ENCODE results near the gene POGLUT3. TPM values are rescaled to one million over a fixed set of nuclear protein-coding genes. Genes with fewer than 3 reads are reported as not detected.
A peak's percentile ranks its signal among the peaks of the same experiment; 100 is the strongest.

POGLUT3 gene
- total and polyA plus RNA-seq, 2 experiments from 2014 or later: 8.5 to 18.8 TPM

DNA sequence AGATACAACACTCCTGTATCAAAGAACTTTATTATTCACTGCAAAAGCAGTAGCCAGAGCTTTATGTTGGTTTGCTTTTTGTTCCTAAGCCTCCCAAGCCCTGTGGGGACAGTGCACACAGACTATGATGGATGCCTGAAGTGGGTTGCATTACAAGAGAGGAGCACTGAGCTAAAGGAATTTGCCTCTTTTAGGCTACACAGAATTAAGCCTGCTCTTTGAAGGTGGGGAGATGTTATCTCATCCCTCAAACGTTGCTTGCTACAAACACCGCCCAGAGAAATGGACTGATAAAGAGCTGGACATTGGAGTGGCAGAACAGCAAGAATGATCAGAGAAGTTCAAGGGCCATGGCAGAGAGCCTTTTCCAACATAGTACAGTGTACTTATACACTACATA, 2.5 kb upstream of the POGLUT3 start:
- Histone ChIP-seq H3K4me1 (ENCODE audit: low read depth) (peaks cover 21% of the 10 kb centered on the region), H3K27ac (peak overlapping the region; percentile 58), H3K4me3 (no peak overlapping the region), H3K36me3 (no peaks in the 10 kb centered on the region), H3K9me3 (ENCODE audit: low read depth) (no peaks in the 10 kb centered on the region), H3K27me3 (no peaks in the 10 kb centered on the region)
- TF ChIP-seq CTCF (IDR thresholded peaks at IDR 0.05; ENCODE audit: low read depth, low read length): no peak
- DNase-seq (ENCODE audit: low read depth in 1 of 2, low spot score in 1 of 2): peak in 1 of 2 donors; percentile 38

DNA sequence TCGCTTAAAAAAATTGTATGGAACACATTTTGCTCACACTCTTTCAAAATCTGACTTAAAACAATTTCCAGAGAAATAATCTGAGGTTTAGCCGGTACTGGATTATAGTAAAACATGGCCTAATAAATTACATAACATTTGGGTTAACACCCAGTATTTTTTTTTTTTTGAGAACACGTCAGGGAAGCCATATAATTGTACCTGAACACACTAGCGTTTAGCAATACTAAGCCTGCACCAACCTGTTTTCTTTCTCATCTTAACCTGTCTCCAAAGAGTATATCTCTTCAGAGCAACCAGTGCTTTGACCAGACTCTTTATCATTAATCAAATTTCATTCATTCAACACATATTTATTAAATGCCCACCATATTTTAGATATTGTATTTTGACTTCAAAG, 2.0 kb upstream of the POGLUT3 start:
- no peak for DNase-seq (ENCODE audit: low read depth in 1 of 2, low spot score in 1 of 2)
- Histone ChIP-seq H3K36me3 (no peaks in the 10 kb centered on the region), H3K4me1 (ENCODE audit: low read depth) (peaks cover 21% of the 10 kb centered on the region), H3K4me3 (no peak overlapping the region), H3K27me3 (no peaks in the 10 kb centered on the region), H3K27ac (peak overlapping the region; percentile 58), H3K9me3 (ENCODE audit: low read depth) (no peaks in the 10 kb centered on the region)
- no peak for TF ChIP-seq CTCF (IDR thresholded peaks at IDR 0.05; ENCODE audit: low read depth, low read length)

- no peaks in the 10 kb centered on the region for H3K27me3 ChIP-seq
- no peaks in the 10 kb centered on the region for H3K9me3 ChIP-seq (ENCODE audit: low read depth)
- no peak for DNase-seq (ENCODE audit: low read depth in 1 of 2, low spot score in 1 of 2)
- peak overlapping the region; percentile 42 for H3K4me3 ChIP-seq
- no peak for TF ChIP-seq CTCF (IDR thresholded peaks at IDR 0.05; ENCODE audit: low read depth, low read length)
- H3K36me3 ChIP-seq: no peaks in the 10 kb centered on the region
- H3K4me1 ChIP-seq (ENCODE audit: low read depth): peaks cover 21% of the 10 kb centered on the region
- H3K27ac ChIP-seq: no peak overlapping the region
Observed at GRCh38 chr11:108498816-108499408, 728 bp upstream of the POGLUT3 start.

- Histone ChIP-seq H3K4me1 (ENCODE audit: low read depth) (peaks cover 21% of the 10 kb centered on the region), H3K4me3 (peak overlapping the region; percentile 42), H3K9me3 (ENCODE audit: low read depth) (no peaks in the 10 kb centered on the region), H3K27ac (peak overlapping the region; percentile 90), H3K36me3 (no peaks in the 10 kb centered on the region), H3K27me3 (no peaks in the 10 kb centered on the region)
- DNase-seq (ENCODE audit: low read depth in 1 of 2, low spot score in 1 of 2): peak; percentile 86 to 99
- TF ChIP-seq CTCF (IDR thresholded peaks at IDR 0.05; ENCODE audit: low read depth, low read length): no peak
Observed at GRCh38 chr11:108497317-108498045, 703 bp downstream of the POGLUT3 start.

- no peaks in the 10 kb centered on the region for H3K9me3 ChIP-seq (ENCODE audit: low read depth)
- DNase-seq (ENCODE audit: low read depth in 1 of 2, low spot score in 1 of 2): peak in 1 of 2 donors; percentile 28
- no peak overlapping the region for H3K4me3 ChIP-seq
- no peak for TF ChIP-seq CTCF (IDR thresholded peaks at IDR 0.05; ENCODE audit: low read depth, low read length)
- H3K36me3 ChIP-seq: no peaks in the 10 kb centered on the region
- no peaks in the 10 kb centered on the region for H3K27me3 ChIP-seq
- peaks cover 21% of the 10 kb centered on the region for H3K4me1 ChIP-seq (ENCODE audit: low read depth)
- H3K27ac ChIP-seq: peak overlapping the region; percentile 90
Observed at GRCh38 chr11:108496643-108497256, 1.4 kb downstream of the POGLUT3 start.
